Measurements from ENCODE around the gene NDE1.

NDE1 gene

GRCh38 chr16:15616012-15616411 is 34.0 kb upstream of the NDE1 start:
- H3K4me1 ChIP-seq (ENCODE audit: low read length): no peaks in the 10 kb centered on the region
- H3K9me3 ChIP-seq (replicated peaks; ENCODE audit: insufficient read depth, low read length): no peaks in the 10 kb centered on the region
- TF ChIP-seq EZH2 (optimal IDR thresholded peaks at IDR 0.05; ENCODE audit: low read depth, low read length) (no peak), EZH2phosphoT487 (IDR thresholded peaks at IDR 0.05; ENCODE audit: low read length) (no peak), CTCF (IDR thresholded peaks at IDR 0.05; ENCODE audit: low read length) (no peak)
- H4K20me1 ChIP-seq (ENCODE audit: insufficient read depth, low read length): no peaks in the 10 kb centered on the region
- DNase-seq: no peak
- no peak overlapping the region for H3K4me2 ChIP-seq (ENCODE audit: low read depth, low read length)
- H3K9ac ChIP-seq (ENCODE audit: low read length): no peak overlapping the region
- H3K4me3 ChIP-seq (ENCODE audit: low read length): no peak overlapping the region
- no peaks in the 10 kb centered on the region for H3K9me2 ChIP-seq (replicated peaks; ENCODE audit: insufficient read depth, low read length)
- H3K79me2 ChIP-seq (ENCODE audit: low read length): no peaks in the 10 kb centered on the region
- 0 out of 2 replicates have a peak, but pooled peaks cover 4% of the 10 kb centered on the region for H3K36me3 ChIP-seq (replicated peaks; ENCODE audit: insufficient read depth, low read length)
- no peaks in the 10 kb centered on the region for H3K27me3 ChIP-seq (replicated peaks; ENCODE audit: insufficient read depth, low read length)
- no peak overlapping the region for H2AFZ ChIP-seq (ENCODE audit: low read length)
- no peak overlapping the region for H3K27ac ChIP-seq (ENCODE audit: low read length)
- H3F3A ChIP-seq (ENCODE audit: insufficient read depth, low read length): no peaks in the 10 kb centered on the region

- no peak overlapping the region for H3K9ac ChIP-seq (ENCODE audit: low read length)
- no peaks in the 10 kb centered on the region for H3K4me1 ChIP-seq (ENCODE audit: low read length)
- no peak for DNase-seq
- H3K79me2 ChIP-seq (ENCODE audit: low read length): no peaks in the 10 kb centered on the region
- 0 out of 2 replicates have a peak, but pooled peaks cover 4% of the 10 kb centered on the region for H3K36me3 ChIP-seq (replicated peaks; ENCODE audit: insufficient read depth, low read length)
- H4K20me1 ChIP-seq (ENCODE audit: insufficient read depth, low read length): no peaks in the 10 kb centered on the region
- no peak overlapping the region for H3K4me3 ChIP-seq (ENCODE audit: low read length)
- H2AFZ ChIP-seq (ENCODE audit: low read length): no peak overlapping the region
- no peaks in the 10 kb centered on the region for H3F3A ChIP-seq (ENCODE audit: insufficient read depth, low read length)
- no peaks in the 10 kb centered on the region for H3K9me3 ChIP-seq (replicated peaks; ENCODE audit: insufficient read depth, low read length)
- H3K9me2 ChIP-seq (replicated peaks; ENCODE audit: insufficient read depth, low read length): no peaks in the 10 kb centered on the region
- no peak overlapping the region for H3K4me2 ChIP-seq (ENCODE audit: low read depth, low read length)
- no peaks in the 10 kb centered on the region for H3K27me3 ChIP-seq (replicated peaks; ENCODE audit: insufficient read depth, low read length)
- TF ChIP-seq EZH2 (optimal IDR thresholded peaks at IDR 0.05; ENCODE audit: low read depth, low read length) (no peak), CTCF (IDR thresholded peaks at IDR 0.05; ENCODE audit: low read length) (no peak), EZH2phosphoT487 (IDR thresholded peaks at IDR 0.05; ENCODE audit: low read length) (no peak)
- no peak overlapping the region for H3K27ac ChIP-seq (ENCODE audit: low read length)
Observed at GRCh38 chr16:15616475-15617165, 33.4 kb upstream of the NDE1 start.

- Histone ChIP-seq H2AFZ (ENCODE audit: low read length) (no peak overlapping the region), H3K9me3 (replicated peaks; ENCODE audit: insufficient read depth, low read length) (no peaks in the 10 kb centered on the region), H3K9ac (ENCODE audit: low read length) (no peak overlapping the region), H3K27me3 (replicated peaks; ENCODE audit: insufficient read depth, low read length) (no peaks in the 10 kb centered on the region), H3K27ac (ENCODE audit: low read length) (no peak overlapping the region), H3K4me3 (ENCODE audit: low read length) (no peak overlapping the region), H4K20me1 (ENCODE audit: insufficient read depth, low read length) (no peaks in the 10 kb centered on the region), H3K36me3 (replicated peaks; ENCODE audit: insufficient read depth, low read length) (0 out of 2 replicates have a peak, but pooled peaks cover 5% of the 10 kb centered on the region), H3K79me2 (ENCODE audit: low read length) (no peaks in the 10 kb centered on the region), H3F3A (ENCODE audit: insufficient read depth, low read length) (no peaks in the 10 kb centered on the region), H3K9me2 (replicated peaks; ENCODE audit: insufficient read depth, low read length) (no peaks in the 10 kb centered on the region), H3K4me1 (ENCODE audit: low read length) (no peaks in the 10 kb centered on the region), H3K4me2 (ENCODE audit: low read depth, low read length) (no peak overlapping the region)
- no peak for DNase-seq
- TF ChIP-seq EZH2 (optimal IDR thresholded peaks at IDR 0.05; ENCODE audit: low read depth, low read length) (no peak), EZH2phosphoT487 (IDR thresholded peaks at IDR 0.05; ENCODE audit: low read length) (no peak), CTCF (IDR thresholded peaks at IDR 0.05; ENCODE audit: low read length) (no peak)
Observed at GRCh38 chr16:15617901-15618300, 32.1 kb upstream of the NDE1 start.
